Thymus (tissue), 11 donors: ENCODE data around the gene IER5. TPM values are rescaled to one million over a fixed set of nuclear protein-coding genes. Genes with fewer than 3 reads are reported as not detected.

ENCODE experiments used
- DNase-seq, 9 donors: peaks; one replicate each; pipeline ENCODE4 v3.0.0-alpha.2; 2013; ENCODE audit warnings: low spot score in 9 of 9, low read depth in 6 of 9, missing footprints in 1 of 9
- H3K27ac ChIP-seq, 2 donors: one replicate each; pipeline ENCODE4 v1.5.1; 2013; ENCODE audit warnings: control low read depth in 1 of 2, low read depth in 1 of 2, low read length in 1 of 2, mild to moderate bottlenecking in 1 of 2, moderate library complexity in 1 of 2
- H3K27me3 ChIP-seq, 2 donors: one replicate each; pipeline ENCODE4 v1.5.1; 2013; ENCODE audit warnings: low read length in 1 of 2; ENCODE audit not compliant: control insufficient read depth in 2 of 2, insufficient read depth in 1 of 2
- H3K36me3 ChIP-seq, 2 donors: one replicate each; pipeline ENCODE4 v1.5.1; 2013; ENCODE audit warnings: low read length in 1 of 2, mild to moderate bottlenecking in 1 of 2, moderate library complexity in 1 of 2; ENCODE audit not compliant: control insufficient read depth in 2 of 2, insufficient read depth in 2 of 2
- H3K4me1 ChIP-seq, 2 donors: one replicate each; pipeline ENCODE4 v1.5.1; 2013; ENCODE audit warnings: low read length in 2 of 2; ENCODE audit not compliant: control insufficient read depth in 2 of 2, insufficient read depth in 2 of 2
- H3K4me3 ChIP-seq, 2 donors: one replicate each; pipeline ENCODE4 v1.5.1; 2013; ENCODE audit warnings: low read length in 2 of 2, control low read depth in 1 of 2, mild to moderate bottlenecking in 1 of 2
- H3K9me3 ChIP-seq, 2 donors: one replicate each; pipeline ENCODE4 v1.5.1; 2013; ENCODE audit warnings: low read length in 1 of 2, mild to moderate bottlenecking in 1 of 2; ENCODE audit not compliant: control insufficient read depth in 2 of 2, insufficient read depth in 1 of 2
- WGBS: extraction: QIAGEN DNeasy Blood & Tissue Kit; methylation state at CpG from one replicate; pipeline ENCODE4 v1.1.7; 2013; 5-methylcytosine and 5-hydroxymethylcytosine counted together
- polyA plus RNA-seq: library from polyadenylated mRNA; stranded (reverse); fragments of 200-250 nt; gene quantifications from one replicate; pipeline ENCODE4 v1.2.3, GENCODE V29; 2013
- total RNA-seq: library from RNA; stranded (reverse); fragments of 120-200 nt; gene quantifications from one replicate; pipeline ENCODE4 v1.2.4, GENCODE V29; 2013
- donor health status: healthy.

Gene IER5
- total and polyA plus RNA-seq, 2 donors = 14.8 to 19.3 TPM

DNA sequence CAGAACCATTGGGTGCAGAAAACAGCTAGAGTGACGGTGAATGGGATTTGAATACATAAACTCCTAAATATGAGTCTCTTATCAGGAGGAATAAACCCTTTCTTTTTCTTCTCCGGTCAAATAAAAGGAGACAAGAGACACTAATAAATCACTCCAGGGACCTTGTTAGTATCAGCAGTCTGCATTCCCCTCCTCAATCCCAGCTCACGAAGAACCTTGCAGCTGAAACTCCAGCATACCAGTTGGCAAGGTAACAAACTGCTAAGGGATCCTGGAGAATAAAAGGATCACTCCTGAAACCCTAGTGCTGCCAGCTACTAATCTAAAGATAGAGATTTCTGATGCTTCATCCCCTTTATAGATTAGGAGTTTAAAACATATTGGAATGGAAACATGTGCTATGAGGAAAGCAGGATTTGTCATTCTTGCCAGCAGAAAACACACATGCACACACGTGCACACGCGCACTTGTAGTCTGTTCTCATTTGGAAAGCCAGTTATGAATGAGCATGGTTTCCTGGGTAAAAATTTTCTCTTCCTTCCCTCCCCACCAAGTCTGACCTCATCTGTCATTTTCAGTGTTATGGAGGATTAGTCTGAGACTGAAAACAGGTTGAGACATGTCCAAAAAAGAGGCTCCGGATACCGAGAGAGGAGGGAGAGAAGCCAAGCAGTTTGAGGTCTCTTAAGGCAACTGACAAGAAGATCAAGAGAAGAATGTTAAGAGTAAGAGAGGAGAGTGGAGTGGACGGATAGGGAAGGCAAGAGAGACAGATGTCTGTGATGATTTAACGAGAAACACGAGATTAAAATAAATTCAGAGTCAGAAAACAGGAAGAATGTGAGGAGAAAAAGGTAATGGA is 10.9 kb downstream of the IER5 start:
- H3K4me3 ChIP-seq = no peak overlapping the region
- H3K9me3 ChIP-seq = no peaks in the 10 kb centered on the region
- WGBS = 26% methylated on average over 11 of the region's 11 CpGs
- DNase-seq = peak in 1 of 9 donors; percentile 51
- H3K27me3 ChIP-seq = peaks cover 0 to 2% of the 10 kb centered on the region in 2 donors
- H3K4me1 ChIP-seq = peaks cover 36 to 68% of the 10 kb centered on the region in 2 donors
- peak overlapping the region in 1 of 2 donors; percentile 13 for H3K27ac ChIP-seq
- H3K36me3 ChIP-seq = peaks cover 0 to 5% of the 10 kb centered on the region in 2 donors

- peaks cover 42 to 75% of the 10 kb centered on the region in 2 donors for H3K4me1 ChIP-seq
- H3K4me3 ChIP-seq = no peak overlapping the region
- WGBS = 64% methylated on average over 10 of the region's 10 CpGs
- no peaks in the 10 kb centered on the region for H3K36me3 ChIP-seq
- no peaks in the 10 kb centered on the region for H3K9me3 ChIP-seq
- H3K27me3 ChIP-seq = peaks cover 0 to 8% of the 10 kb centered on the region in 2 donors
- DNase-seq = no peak
- H3K27ac ChIP-seq = no peak overlapping the region
These were observed 11.8 kb downstream of the IER5 start for GRCh38 chr1:181100015-181100905.

GRCh38 chr1:181100934-181101333 is 12.4 kb downstream of the IER5 start:
- 98% methylated on average over 4 of the region's 4 CpGs for WGBS
- Histone ChIP-seq H3K36me3 (no peaks in the 10 kb centered on the region), H3K4me1 (peaks cover 45 to 77% of the 10 kb centered on the region in 2 donors), H3K27ac (no peak overlapping the region), H3K9me3 (no peaks in the 10 kb centered on the region), H3K4me3 (no peak overlapping the region), H3K27me3 (peaks cover 0 to 13% of the 10 kb centered on the region in 2 donors)
- no peak for DNase-seq

DNA sequence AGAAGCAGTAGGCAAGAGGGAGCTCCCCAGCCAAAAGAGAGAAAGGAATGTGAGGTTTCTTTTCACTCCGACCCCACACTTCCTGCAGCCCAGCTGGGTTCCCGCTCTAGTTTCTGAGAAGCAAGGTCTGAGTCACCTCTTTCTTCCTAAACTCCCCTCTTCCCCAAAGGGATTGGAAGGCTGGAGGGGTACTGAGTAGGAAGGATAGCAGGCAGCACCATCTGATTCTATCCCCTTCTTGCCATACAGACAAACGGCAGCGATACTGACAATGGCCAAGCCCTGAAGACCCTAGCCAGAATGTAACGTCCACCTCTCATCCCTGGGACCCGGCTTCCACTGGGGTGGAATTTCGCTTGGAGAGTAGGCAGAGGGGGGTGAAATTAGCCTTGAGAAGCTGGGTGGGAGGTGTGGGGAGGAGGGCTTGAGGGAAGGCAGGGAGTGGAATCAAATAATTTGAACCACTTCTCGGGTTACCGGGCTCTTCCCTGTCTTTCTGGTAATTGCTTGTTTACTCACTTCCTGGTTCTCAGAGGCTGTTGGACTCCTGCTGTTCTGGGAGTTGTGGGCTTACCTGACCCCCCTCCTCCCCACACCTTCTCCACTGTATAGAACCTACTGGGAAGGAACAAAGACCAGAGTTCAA is 13.2 kb downstream of the IER5 start:
- no peaks in the 10 kb centered on the region for H3K36me3 ChIP-seq
- no peak for DNase-seq
- H3K4me3 ChIP-seq = no peak overlapping the region
- H3K4me1 ChIP-seq = peaks cover 53 to 73% of the 10 kb centered on the region in 2 donors
- H3K27me3 ChIP-seq = peaks cover 0 to 20% of the 10 kb centered on the region in 2 donors
- WGBS = 72% methylated on average over 9 of the region's 9 CpGs
- H3K9me3 ChIP-seq = no peaks in the 10 kb centered on the region
- H3K27ac ChIP-seq = no peak overlapping the region

DNA sequence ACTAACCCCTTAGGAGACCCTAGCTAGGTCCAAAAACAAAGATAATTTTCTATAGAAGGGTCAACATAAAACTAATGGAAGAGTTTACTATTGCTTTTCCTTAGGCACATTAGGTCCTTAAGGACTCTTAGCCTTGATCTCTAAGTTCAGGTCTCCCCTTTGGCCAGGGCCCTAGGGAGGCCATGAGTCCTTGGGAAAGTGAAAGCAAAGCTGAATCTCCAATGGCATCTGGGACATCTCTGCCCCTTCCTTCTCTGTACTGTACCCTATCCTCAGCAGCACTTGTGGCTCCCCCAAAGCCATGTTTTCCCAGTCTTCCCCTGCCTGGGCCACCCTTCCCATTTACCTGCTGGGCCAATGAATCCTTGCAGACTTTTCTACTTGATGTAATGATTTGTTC is 14.3 kb downstream of the IER5 start:
- DNase-seq = no peak
- Histone ChIP-seq H3K27me3 (peaks cover 0 to 24% of the 10 kb centered on the region in 2 donors), H3K9me3 (no peaks in the 10 kb centered on the region), H3K27ac (no peak overlapping the region), H3K4me3 (no peak overlapping the region), H3K36me3 (no peaks in the 10 kb centered on the region), H3K4me1 (peaks cover 53 to 69% of the 10 kb centered on the region in 2 donors)

DNA sequence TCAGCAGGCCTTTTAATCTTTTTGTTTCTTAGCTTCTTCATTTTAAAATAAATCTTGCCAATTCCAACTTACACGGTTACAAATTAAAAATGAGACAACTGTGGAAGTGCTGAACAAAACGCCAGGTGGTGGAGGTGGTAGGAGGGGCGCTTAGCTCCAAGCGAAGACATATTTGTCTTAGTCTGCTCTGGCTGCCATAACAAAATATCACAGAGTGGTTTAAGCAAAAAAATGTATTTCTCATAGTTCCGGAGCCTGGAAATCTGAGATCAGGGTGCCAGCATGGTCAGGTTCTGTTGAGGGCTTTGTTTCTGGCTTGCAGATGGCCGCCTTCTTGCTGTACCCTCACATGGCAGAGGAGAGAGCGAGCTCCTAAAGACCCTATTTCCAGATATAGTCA is 14.9 kb downstream of the IER5 start:
- peak overlapping the region; percentile 25 to 43 for H3K27ac ChIP-seq
- peaks cover 0 to 28% of the 10 kb centered on the region in 2 donors for H3K27me3 ChIP-seq
- peaks cover 53 to 75% of the 10 kb centered on the region in 2 donors for H3K4me1 ChIP-seq
- H3K9me3 ChIP-seq = no peaks in the 10 kb centered on the region
- no peaks in the 10 kb centered on the region for H3K36me3 ChIP-seq
- WGBS = 36% methylated on average over 7 of the region's 7 CpGs
- no peak overlapping the region for H3K4me3 ChIP-seq
- peak in 1 of 9 donors; percentile 55 for DNase-seq

- 32% methylated on average over 17 of the region's 17 CpGs for WGBS
- Histone ChIP-seq H3K4me3 (peak overlapping the region; percentile 48 to 67), H3K9me3 (no peaks in the 10 kb centered on the region), H3K36me3 (no peaks in the 10 kb centered on the region), H3K27me3 (peaks cover 0 to 28% of the 10 kb centered on the region in 2 donors), H3K27ac (peak overlapping the region in 1 of 2 donors; percentile 85), H3K4me1 (peaks cover 50 to 75% of the 10 kb centered on the region in 2 donors)
- no peak for DNase-seq
These were observed 15.7 kb downstream of the IER5 start for GRCh38 chr1:181104042-181104789.

GRCh38 chr1:181104790-181105133 is 16.3 kb downstream of the IER5 start:
- WGBS = under 1% methylated on average over 28 of the region's 28 CpGs
- Histone ChIP-seq H3K9me3 (no peaks in the 10 kb centered on the region), H3K4me1 (peaks cover 44 to 70% of the 10 kb centered on the region in 2 donors), H3K27me3 (peaks cover 0 to 28% of the 10 kb centered on the region in 2 donors), H3K27ac (peak overlapping the region; percentile 15 to 85), H3K4me3 (peak overlapping the region; percentile 48 to 67), H3K36me3 (no peaks in the 10 kb centered on the region)
- peak in 2 of 9 donors; percentile 46 to 70 for DNase-seq
